Spleen (tissue), 11 donors: ENCODE results near the gene HPCAL4. TPM values are rescaled to one million over a fixed set of nuclear protein-coding genes. Genes with fewer than 3 reads are reported as not detected.
A peak's percentile ranks its signal among the peaks of the same experiment; 100 is the strongest.

ENCODE experiments used
- DNase-seq: peaks from one replicate; pipeline ENCODE4 v3.0.0-alpha.2; 2020
- H3K27ac ChIP-seq, 8 donors: fragments of 200-600 bp; sonication (generic) in 7 of 8; 1 replicate in 4 of 8; 2 replicates in 4 of 8; pipeline versions ENCODE4 v1.5.0 to v1.8.0; 2016 to 2021; ENCODE audit warnings: inconsistent platforms in 4 of 8, mild to moderate bottlenecking in 4 of 8, moderate library complexity in 1 of 8
- H3K27me3 ChIP-seq, 7 donors: fragments of 200-600 bp; sonication (generic) in 6 of 7; replicated peaks in 1 of 7; 1 replicate in 4 of 7; 2 replicates in 3 of 7; pipeline versions ENCODE4 v1.5.0 to v1.8.0; 2016 to 2021; ENCODE audit warnings: inconsistent platforms in 3 of 7, mild to moderate bottlenecking in 1 of 7
- H3K36me3 ChIP-seq, 6 donors: fragments of 200-600 bp; sonication (generic) in 5 of 6; 1 replicate in 4 of 6; 2 replicates in 2 of 6; pipeline versions ENCODE4 v1.5.0 to v1.8.0; 2016 to 2021; ENCODE audit warnings: inconsistent platforms in 2 of 6
- H3K4me1 ChIP-seq, 6 donors: fragments of 200-600 bp; sonication (generic) in 5 of 6; 1 replicate in 3 of 6; 2 replicates in 3 of 6; pipeline versions ENCODE4 v1.5.0 to v1.8.0; 2016 to 2021; ENCODE audit warnings: inconsistent platforms in 3 of 6
- H3K4me3 ChIP-seq, 8 donors: fragments of 200-600 bp; sonication (generic) in 7 of 8; 1 replicate in 4 of 8; 2 replicates in 4 of 8; pipeline versions ENCODE4 v1.5.0 to v1.8.0; 2016 to 2021; ENCODE audit warnings: inconsistent platforms in 4 of 8, mild to moderate bottlenecking in 4 of 8, moderate library complexity in 2 of 8
- H3K9me3 ChIP-seq, 8 donors: fragments of 200-600 bp; sonication (generic) in 7 of 8; 1 replicate in 4 of 8; 2 replicates in 4 of 8; pipeline versions ENCODE4 v1.5.0 to v1.8.0; 2016 to 2021; ENCODE audit warnings: inconsistent platforms in 4 of 8
- CTCF ChIP-seq, 11 experiments: fragments of 200-600 bp in 7 of 11; fragments of 450-650 bp in 4 of 11; sonication (generic) in 4 of 11; IDR thresholded peaks in 8 of 11; conservative IDR thresholded peaks in 3 of 11; 1 replicate in 7 of 11; 2 replicates in 4 of 11; pipeline versions ENCODE4 v1.4.0 to v1.8.0; 2016 to 2021; ENCODE audit warnings: antibody characterized with exemption in 11 of 11, inconsistent platforms in 4 of 11, mild to moderate bottlenecking in 1 of 11
- POLR2A ChIP-seq, 3 donors: fragments of 450-650 bp; IDR thresholded peaks; one replicate each; pipeline ENCODE4 v1.5.1; 2017; ENCODE audit warnings: antibody characterized with exemption in 3 of 3, mild to moderate bottlenecking in 1 of 3
- POLR2AphosphoS5 ChIP-seq, 3 donors: sonication (generic); formaldehyde crosslinking; IDR thresholded peaks; one replicate each; pipeline ENCODE4 v1.5.1; 2017; ENCODE audit warnings: antibody characterized with exemption in 3 of 3
- WGBS, 5 donors: extraction: QIAGEN DNeasy Blood & Tissue Kit in 3 of 5; methylation state at CpG; one replicate each; pipeline versions ENCODE4 v1.1.5 to v1.1.7; 2013 to 2018; 5-methylcytosine and 5-hydroxymethylcytosine counted together
- intact Hi-C: fragments of 100-400 bp; cut with DNase I; formaldehyde crosslinking; loops from one replicate; pipeline ENCODE4 v1.15.0; 2023; ENCODE audit warnings: low total_unique reads
- polyA plus RNA-seq, 3 donors: library from polyadenylated mRNA; stranded (reverse); fragments of 200-250 nt; gene quantifications; one replicate each; pipeline ENCODE4 v1.2.1, GENCODE V29; 2013
- total RNA-seq, 7 donors: library from RNA; depleted of rRNA in 3 of 7; stranded (reverse); fragments of >200 nt in 3 of 7; fragmentation: NEBNext Ultra II Directional in 4 of 7; extraction: Animal tissue kit (Norgen Biotek cat#: 25700) in 4 of 7; gene quantifications; one replicate each; pipeline versions ENCODE4 v1.1.0 to v1.2.1, GENCODE V29; 2016 to 2021
- donor health status: healthy with polysubstance abuse.
- donor health status: DM: no; HTN: no; CAD: no; lungs with moderate emphysema.
- donor health status: DM: no; HTN: no; CAD: no.
- donor health status: Bipolar disorder and iron deficiency.
- donor health status: healthy.
- donor health status: DM: no; HTN: no; CAD: no.
- donor health status: DM: yes; HTN: yes; CAD: no.

Gene HPCAL4
- total and polyA plus RNA-seq, 10 donors: 0.10 to 0.70 (median 0.39) TPM

DNA sequence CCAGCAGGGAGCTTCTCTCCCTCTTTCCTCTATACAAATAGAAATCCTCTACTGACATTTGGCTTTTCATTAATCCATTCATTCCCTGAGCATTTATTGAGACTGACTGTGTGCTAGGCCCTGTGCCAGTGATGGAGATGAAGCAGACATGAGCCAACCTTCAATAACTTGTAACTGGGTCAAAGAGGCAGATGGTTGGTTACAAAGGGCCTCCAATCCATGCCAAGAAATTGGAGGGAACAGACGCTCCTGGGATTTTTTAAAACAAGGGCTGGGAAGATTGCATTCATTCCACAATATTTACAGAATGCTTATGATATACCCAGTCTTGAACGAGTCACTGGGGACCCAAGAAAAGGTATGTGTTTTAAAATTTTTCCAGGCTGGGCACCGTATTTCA is 6.2 kb downstream of the HPCAL4 start:
- intact Hi-C loops: no loop called here
- WGBS, 5 donors: 81 to 94% (median 87%) methylated on average over 3 of the region's 3 CpGs
- no peak for TF ChIP-seq POLR2AphosphoS5 (IDR thresholded peaks at IDR 0.05)
- no peak for TF ChIP-seq POLR2A (IDR thresholded peaks at IDR 0.05)
- no peak for TF ChIP-seq CTCF (IDR thresholded peaks at IDR 0.05 in 8 of 11, conservative IDR thresholded peaks at IDR 0.05 in 3 of 11)

GRCh38 chr1:39684313-39684664 is 6.9 kb downstream of the HPCAL4 start:
- Histone ChIP-seq H3K27ac (no peak overlapping the region), H3K9me3 (no peaks in the 10 kb centered on the region), H3K4me3 (peak overlapping the region in 1 of 8 donors; percentile 54), H3K4me1 (peaks cover 0 to 12% (median 4%) of the 10 kb centered on the region in 6 donors), H3K36me3 (no peaks in the 10 kb centered on the region), H3K27me3 (peaks cover 0 to 96% (median 40%) of the 10 kb centered on the region in 7 donors)
- DNase-seq: no peak
- WGBS, 5 donors: 52 to 70% (median 55%) methylated on average over 9 to 13 of the region's 13 CpGs
- TF ChIP-seq CTCF (IDR thresholded peaks at IDR 0.05 in 8 of 11, conservative IDR thresholded peaks at IDR 0.05 in 3 of 11): no peak
- no peak for TF ChIP-seq POLR2A (IDR thresholded peaks at IDR 0.05)
- no peak for TF ChIP-seq POLR2AphosphoS5 (IDR thresholded peaks at IDR 0.05)
- intact Hi-C loops: no loop called here

More for the DNA sequence above, 6.2 kb downstream of the HPCAL4 start:
- peaks cover 0 to 100% (median 43%) of the 10 kb centered on the region in 7 donors for H3K27me3 ChIP-seq
- DNase-seq: no peak
- H3K27ac ChIP-seq: no peak overlapping the region
- no peaks in the 10 kb centered on the region for H3K36me3 ChIP-seq
- peaks cover 0 to 12% (median 4%) of the 10 kb centered on the region in 6 donors for H3K4me1 ChIP-seq
- H3K9me3 ChIP-seq: no peaks in the 10 kb centered on the region
- H3K4me3 ChIP-seq: no peak overlapping the region

- no peaks in the 10 kb centered on the region for H3K9me3 ChIP-seq
- TF ChIP-seq POLR2A (IDR thresholded peaks at IDR 0.05): no peak
- peak in 1 of 3 donors; percentile 10 for TF ChIP-seq POLR2AphosphoS5 (IDR thresholded peaks at IDR 0.05)
- no peak for DNase-seq
- H3K4me1 ChIP-seq: peaks cover 0 to 12% (median 4%) of the 10 kb centered on the region in 6 donors
- H3K27ac ChIP-seq: peak overlapping the region in 1 of 8 donors; percentile 2
- peak overlapping the region in 4 of 8 donors; percentile 2 to 54 (median 4) for H3K4me3 ChIP-seq
- peaks cover 0 to 90% (median 39%) of the 10 kb centered on the region in 7 donors for H3K27me3 ChIP-seq
- H3K36me3 ChIP-seq: no peaks in the 10 kb centered on the region
- 10 to 37% (median 14%) methylated on average over 37 to 62 of the region's 62 CpGs for WGBS, 5 donors
- intact Hi-C loops: no loop called here
Measured at GRCh38 chr1:39683591-39684312, 7.5 kb downstream of the HPCAL4 start.

DNA sequence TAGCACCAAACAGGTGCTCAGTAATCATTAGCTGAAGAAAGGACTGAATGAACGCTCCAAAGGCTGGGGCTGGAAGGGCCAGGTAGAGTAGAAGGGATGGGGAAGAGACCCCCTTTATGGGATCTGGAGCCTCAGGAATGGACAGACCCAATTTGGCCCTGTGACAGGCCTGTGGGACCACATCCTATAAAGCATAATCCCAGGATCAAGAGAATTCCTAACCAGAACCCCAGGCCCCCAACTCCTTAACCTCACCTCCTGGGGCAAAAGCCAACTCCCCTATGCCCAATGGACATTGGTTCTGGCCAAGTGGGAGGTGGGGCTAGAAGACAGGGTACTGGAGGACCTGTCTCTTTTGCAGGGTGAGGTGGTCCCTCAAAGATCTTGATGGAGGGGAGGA is 9.2 kb downstream of the HPCAL4 start:
- no peak overlapping the region for H3K4me3 ChIP-seq
- TF ChIP-seq CTCF (IDR thresholded peaks at IDR 0.05 in 8 of 11, conservative IDR thresholded peaks at IDR 0.05 in 3 of 11) (no peak), POLR2A (IDR thresholded peaks at IDR 0.05) (no peak), POLR2AphosphoS5 (IDR thresholded peaks at IDR 0.05) (no peak)
- H3K4me1 ChIP-seq: peaks cover 0 to 12% (median 4%) of the 10 kb centered on the region in 6 donors
- H3K27ac ChIP-seq: no peak overlapping the region
- intact Hi-C loops: no loop called here
- peaks cover 0 to 73% (median 30%) of the 10 kb centered on the region in 7 donors for H3K27me3 ChIP-seq
- no peaks in the 10 kb centered on the region for H3K9me3 ChIP-seq
- no peaks in the 10 kb centered on the region for H3K36me3 ChIP-seq
- 75 to 100% (median 84%) methylated on average over 1 of the region's 1 CpG for WGBS, 5 donors
- DNase-seq: no peak
